SH-SY5Y (cell line): ENCODE measurements around the gene PRKG1.

Experiments
- GATA2 ChIP-seq: IDR thresholded peaks from 2 replicates; pipeline ENCODE4 v1.6.1; 2011; ENCODE audit warnings: mild to moderate bottlenecking, low read depth, low read length
- GATA3 ChIP-seq: IDR thresholded peaks from 2 replicates; pipeline ENCODE4 v1.6.1; 2011; ENCODE audit warnings: low read depth, mild to moderate bottlenecking, low read length, moderate library complexity

DNA sequence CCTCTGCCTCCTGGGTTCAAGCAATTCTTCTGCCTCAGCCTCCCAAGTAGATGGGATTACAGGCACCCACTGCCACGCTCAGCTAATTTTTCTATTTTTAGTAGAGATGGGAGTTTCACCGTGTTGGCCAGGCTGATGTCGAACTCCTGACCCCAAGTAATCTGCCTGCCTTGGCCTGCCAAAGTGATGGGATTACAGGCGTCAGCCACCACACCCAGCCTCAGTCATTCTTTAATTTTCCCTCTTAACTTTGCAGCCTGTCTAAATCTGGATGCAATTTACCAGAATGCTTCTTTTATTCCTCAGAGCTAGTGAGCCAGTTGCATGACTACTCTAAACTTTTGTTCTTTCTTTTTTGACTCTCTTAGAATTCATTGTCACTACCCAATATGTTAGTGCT, 715.6 kb downstream of the PRKG1 start:
- TF ChIP-seq GATA2 (no peak), GATA3 (no peak)
